Adrenal gland (tissue), 12 donors: Measurements from ENCODE around the gene ZNF132. TPM values are rescaled to one million over a fixed set of nuclear protein-coding genes. Genes with fewer than 3 reads are reported as not detected.

Source experiments
- DNase-seq, 7 donors: peaks; one replicate each; pipeline ENCODE4 v3.0.0-alpha.2; 2019 to 2020
- H3K27ac ChIP-seq, 5 donors: fragments of 200-600 bp; sonication (generic) in 4 of 5; 1 replicate in 3 of 5; 2 replicates in 2 of 5; pipeline versions ENCODE4 v1.5.1 to v1.8.0; 2016 to 2020; ENCODE audit warnings: mild to moderate bottlenecking in 1 of 5
- H3K27me3 ChIP-seq: fragments of 200-600 bp; 2 replicates; pipeline ENCODE4 v1.8.0; 2021
- H3K36me3 ChIP-seq, 2 donors: fragments of 200-600 bp; replicated peaks in 1 of 2; 1 replicate in 1 of 2; 2 replicates in 1 of 2; pipeline versions ENCODE4 v1.5.1 to v1.8.0; 2018 to 2022
- H3K4me1 ChIP-seq, 2 donors: fragments of 200-600 bp; replicated peaks in 1 of 2; 1 replicate in 1 of 2; 2 replicates in 1 of 2; pipeline versions ENCODE4 v1.5.1 to v1.8.0; 2018 to 2021
- H3K4me3 ChIP-seq, 4 donors: fragments of 200-600 bp; sonication (generic) in 3 of 4; one replicate each; pipeline ENCODE4 v1.5.1; 2016 to 2018
- H3K9me3 ChIP-seq, 3 donors: fragments of 200-600 bp; sonication (generic) in 1 of 3; replicated peaks in 1 of 3; 1 replicate in 2 of 3; 2 replicates in 1 of 3; pipeline versions ENCODE4 v1.5.1 to v1.8.0; 2016 to 2021
- CTCF ChIP-seq, 6 experiments: fragments of 450-650 bp in 4 of 6; fragments of 200-600 bp in 2 of 6; sonication (generic) in 1 of 6; IDR thresholded peaks; 1 replicate in 5 of 6; 2 replicates in 1 of 6; pipeline versions ENCODE4 v1.5.1 to v1.8.0; 2016 to 2021; ENCODE audit warnings: antibody characterized with exemption in 6 of 6, mild to moderate bottlenecking in 2 of 6, moderate library complexity in 1 of 6
- POLR2A ChIP-seq, 2 donors: fragments of 450-650 bp; IDR thresholded peaks; one replicate each; pipeline ENCODE4 v1.6.1; 2017; ENCODE audit warnings: antibody characterized with exemption in 2 of 2, mild to moderate bottlenecking in 2 of 2, moderate library complexity in 1 of 2
- WGBS, 4 donors: extraction: QIAGEN DNeasy Blood & Tissue Kit in 2 of 4; methylation state at CpG; one replicate each; pipeline versions ENCODE4 v1.1.5 to v1.1.7; 2013 to 2017; 5-methylcytosine and 5-hydroxymethylcytosine counted together
- intact Hi-C, 2 donors: fragments of 100-400 bp; cut with DNase I; formaldehyde crosslinking; loops; one replicate each; pipeline versions ENCODE4 v1.14.1 to v1.15.0; 2022 to 2023
- polyA plus RNA-seq, 3 donors: library from polyadenylated mRNA; stranded (reverse); fragments of 200-250 nt in 2 of 3; fragments of 350-450 nt in 1 of 3; fragmentation: Illumina TruSeq in 1 of 3; extraction: RNeasy Lipid Tissue Mini Kit (QIAGEN cat#74804) in 1 of 3; gene quantifications; one replicate each; pipeline ENCODE4 v1.2.3, GENCODE V29; 2013 to 2014
- total RNA-seq, 9 donors: library from RNA; depleted of rRNA in 4 of 9; stranded (reverse); fragments of >200 nt in 4 of 9; fragments of 120-200 nt in 1 of 9; fragmentation: NEBNext Ultra II Directional in 1 of 9; extraction: Animal tissue kit (Norgen Biotek cat#: 25700) in 1 of 9; gene quantifications; one replicate each; pipeline versions ENCODE4 v1.1.0 to v1.2.4, GENCODE V29; 2013 to 2023
- donor health status: healthy with polysubstance abuse.
- donor health status: Bipolar disorder and iron deficiency.
- donor health status: DM: yes; HTN: yes; CAD: no.
- donor health status: DM: no; HTN: no; CAD: no.
- donor health status: DM: no; HTN: no; CAD: no.
- donor health status: DM: yes; HTN: yes; CAD: no.

Gene ZNF132
- total and polyA plus RNA-seq, 12 donors, result 1.3 to 12.0 (median 4.6) TPM

DNA sequence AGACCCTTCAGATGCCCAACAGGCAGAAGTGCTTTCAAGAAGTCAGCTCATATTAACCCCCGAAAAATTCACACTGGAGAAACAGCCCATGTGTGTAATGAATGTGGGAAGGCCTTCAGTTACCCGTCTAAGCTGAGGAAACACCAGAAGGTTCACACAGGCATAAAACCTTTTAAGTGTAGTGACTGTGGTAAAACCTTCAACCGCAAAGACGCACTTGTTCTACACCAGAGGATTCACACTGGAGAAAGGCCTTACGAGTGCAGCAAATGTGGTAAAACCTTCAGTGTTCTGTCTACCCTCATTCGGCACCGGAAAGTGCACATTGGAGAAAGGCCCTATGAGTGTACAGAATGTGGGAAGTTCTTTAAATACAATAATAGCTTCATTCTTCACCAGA is 22.9 kb downstream of the ZNF132 start:
- TF ChIP-seq POLR2A (IDR thresholded peaks at IDR 0.05), result no peak
- TF ChIP-seq CTCF (IDR thresholded peaks at IDR 0.05), result no peak

DNA sequence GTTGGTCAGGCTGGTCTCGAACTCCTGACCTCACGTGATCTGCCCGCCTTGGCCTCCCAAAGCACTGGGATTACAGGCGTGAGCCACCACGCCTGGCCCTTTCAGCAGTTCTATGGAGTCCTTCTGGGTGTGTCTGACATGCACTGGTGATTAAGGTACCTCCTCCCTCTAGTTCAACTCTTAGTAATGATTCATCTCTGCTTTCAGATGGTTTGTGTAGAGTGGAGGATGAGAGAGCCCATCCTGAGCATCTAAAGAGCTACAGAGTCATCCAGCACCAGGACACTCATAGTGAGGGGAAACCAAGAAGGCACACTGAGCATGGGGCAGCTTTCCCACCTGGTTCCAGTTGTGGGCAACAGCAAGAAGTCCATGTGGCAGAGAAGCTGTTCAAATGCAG is 23.3 kb downstream of the ZNF132 start:
- TF ChIP-seq CTCF (IDR thresholded peaks at IDR 0.05) (no peak), POLR2A (IDR thresholded peaks at IDR 0.05) (no peak)
- Histone ChIP-seq H3K4me1 (no peaks in the 10 kb centered on the region), H3K36me3 (peaks cover 0 to 39% of the 10 kb centered on the region in 2 donors), H3K27me3 (no peaks in the 10 kb centered on the region), H3K27ac (no peak overlapping the region), H3K4me3 (no peak overlapping the region), H3K9me3 (no peaks in the 10 kb centered on the region)
- intact Hi-C loops, result no loop called here
- DNase-seq, result no peak
- 94 to 97% (median 96%) methylated on average over 3 to 5 of the region's 5 CpGs for WGBS, 4 donors

More for the DNA sequence above, 22.9 kb downstream of the ZNF132 start:
- no peaks in the 10 kb centered on the region for H3K9me3 ChIP-seq
- peaks cover 0 to 39% of the 10 kb centered on the region in 2 donors for H3K36me3 ChIP-seq
- 92 to 100% (median 97%) methylated on average over 7 of the region's 7 CpGs for WGBS, 4 donors
- no peak for DNase-seq
- intact Hi-C loops, result no loop called here
- H3K27me3 ChIP-seq, result no peaks in the 10 kb centered on the region
- H3K4me3 ChIP-seq, result no peak overlapping the region
- no peaks in the 10 kb centered on the region for H3K4me1 ChIP-seq
- H3K27ac ChIP-seq, result no peak overlapping the region

- Histone ChIP-seq H3K36me3 (no peaks in the 10 kb centered on the region), H3K27me3 (no peaks in the 10 kb centered on the region), H3K9me3 (no peaks in the 10 kb centered on the region), H3K27ac (peak overlapping the region; percentile 11 to 96 (median 87)), H3K4me1 (peaks cover 3 to 19% of the 10 kb centered on the region in 2 donors), H3K4me3 (peak overlapping the region; percentile 75 to 90 (median 76))
- peak in 5 of 7 donors; percentile 28 to 62 (median 42) for DNase-seq
- no peak for TF ChIP-seq POLR2A (IDR thresholded peaks at IDR 0.05)
- no peak for TF ChIP-seq CTCF (IDR thresholded peaks at IDR 0.05)
- 2 to 33% (median 7%) methylated on average over 1 to 34 of the region's 34 CpGs for WGBS, 4 donors
- intact Hi-C loops, result no loop called here
Observed at GRCh38 chr19:58409010-58409790, 30.8 kb downstream of the ZNF132 start.

DNA sequence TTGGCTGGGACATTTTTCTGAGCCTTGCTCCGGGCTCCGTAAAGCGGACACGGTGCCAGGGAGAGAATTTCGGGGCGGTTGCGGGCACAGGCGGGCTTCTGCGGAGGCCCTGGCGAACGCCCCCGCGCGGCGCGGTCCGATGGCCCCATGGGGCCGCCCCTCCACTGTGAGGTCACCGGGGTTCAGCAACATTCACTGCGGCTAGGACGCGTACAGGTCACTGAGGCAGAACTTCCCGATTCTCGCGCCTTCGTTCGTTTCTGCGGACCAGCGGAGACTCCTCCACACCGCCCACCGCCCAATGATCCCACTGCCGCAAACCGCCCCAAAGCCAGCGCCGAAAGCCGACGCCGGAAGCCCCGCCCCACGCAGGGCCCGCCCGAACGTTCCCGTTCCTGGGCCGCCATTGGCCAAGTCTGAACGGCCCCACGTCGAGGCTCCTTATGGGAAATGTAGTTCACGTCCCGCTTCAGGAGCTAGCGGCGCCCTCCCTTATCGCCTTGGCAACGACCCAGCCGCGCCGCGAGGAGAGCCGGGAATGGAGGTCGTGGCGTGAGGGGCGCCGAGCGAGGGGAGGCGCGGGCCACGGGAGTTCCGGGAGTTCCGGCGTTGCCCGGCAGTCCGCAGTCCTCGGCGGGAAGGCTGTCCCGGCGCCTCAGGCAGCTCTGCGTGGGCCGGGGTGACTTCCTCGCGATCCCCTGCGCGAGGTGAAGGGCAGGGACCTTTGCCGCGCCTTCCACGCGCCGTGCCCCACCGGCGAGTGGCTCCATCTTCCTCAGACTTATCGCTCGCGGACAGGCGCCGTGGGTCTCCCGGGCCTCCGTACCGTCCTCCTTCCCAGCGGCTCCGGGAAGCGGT is 31.6 kb downstream of the ZNF132 start, which contains the start of gene ZNF584:
Gene ZNF584, plus strand, starts transcription at position 498 of the 858 bp plus-strand sequence. CDS start 499 bp downstream, outside the sequence.
- 0 to 1% (median 0%) methylated on average over 12 to 100 of the region's 100 CpGs for WGBS, 4 donors
- Histone ChIP-seq H3K4me3 (peak within 1 kb of the TSS; percentile 75 to 90 (median 82)), H3K27me3 (no peaks in the 10 kb centered on the region), H3K27ac (peak within 1 kb of the TSS; percentile 51 to 96 (median 87)), H3K36me3 (no peaks in the 10 kb centered on the region), H3K4me1 (peaks cover 3 to 19% of the 10 kb centered on the region in 2 donors), H3K9me3 (no peaks in the 10 kb centered on the region)
- TF ChIP-seq POLR2A (IDR thresholded peaks at IDR 0.05) (peak; percentile 84 to 89), CTCF (IDR thresholded peaks at IDR 0.05) (no peak)
- peak; percentile 95 to 98 (median 96) for DNase-seq
- intact Hi-C loops, result no loop called here
